OCI-LY3 (cell line): ENCODE measurements around the gene FN3K.

Source experiments
- EZH2phosphoT487 ChIP-seq: fragments of 200-600 bp; shearing (Covaris generic); IDR thresholded peaks from 2 replicates; pipeline ENCODE4 v1.6.1; 2018; ENCODE audit warnings: antibody characterized with exemption, mixed run types, low read depth
- TF ChIP-seq, protein P1 (sequence below): fragments of 200-600, 300-600 bp; sonication (generic); IDR thresholded peaks from 2 replicates; pipeline ENCODE4 v1.5.1; 2014; ENCODE audit warnings: antibody characterized with exemption, low read length, low read depth

DNA sequence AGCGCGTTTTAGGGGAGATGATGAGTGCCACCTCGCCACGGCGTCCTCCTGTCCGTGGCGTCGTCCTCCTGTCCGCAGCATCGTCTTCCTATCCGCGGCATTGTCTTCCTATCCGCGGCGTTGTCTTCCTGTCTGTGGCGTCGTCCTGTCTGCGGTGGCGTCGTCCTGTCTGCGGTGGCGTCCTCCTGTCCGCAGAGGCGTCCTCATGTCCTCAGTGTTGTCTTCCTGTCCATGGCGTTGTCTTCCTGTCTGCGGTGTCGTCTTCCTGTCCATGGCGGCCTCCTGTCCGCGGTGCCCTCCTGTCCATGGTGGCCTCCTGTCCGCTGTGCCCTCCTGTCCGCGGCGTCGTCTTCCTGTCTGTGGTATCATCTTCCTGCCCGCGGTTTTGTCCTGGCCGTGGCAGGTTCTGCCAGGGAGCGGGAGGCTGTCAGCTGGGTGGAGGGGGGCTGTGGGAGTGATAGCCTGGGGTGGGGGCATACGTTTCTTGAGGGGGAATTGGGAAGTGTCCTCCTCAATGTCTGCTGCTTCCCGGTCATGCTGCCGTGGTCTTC is 47.3 kb downstream of the FN3K start:
- TF ChIP-seq, protein P1, sequence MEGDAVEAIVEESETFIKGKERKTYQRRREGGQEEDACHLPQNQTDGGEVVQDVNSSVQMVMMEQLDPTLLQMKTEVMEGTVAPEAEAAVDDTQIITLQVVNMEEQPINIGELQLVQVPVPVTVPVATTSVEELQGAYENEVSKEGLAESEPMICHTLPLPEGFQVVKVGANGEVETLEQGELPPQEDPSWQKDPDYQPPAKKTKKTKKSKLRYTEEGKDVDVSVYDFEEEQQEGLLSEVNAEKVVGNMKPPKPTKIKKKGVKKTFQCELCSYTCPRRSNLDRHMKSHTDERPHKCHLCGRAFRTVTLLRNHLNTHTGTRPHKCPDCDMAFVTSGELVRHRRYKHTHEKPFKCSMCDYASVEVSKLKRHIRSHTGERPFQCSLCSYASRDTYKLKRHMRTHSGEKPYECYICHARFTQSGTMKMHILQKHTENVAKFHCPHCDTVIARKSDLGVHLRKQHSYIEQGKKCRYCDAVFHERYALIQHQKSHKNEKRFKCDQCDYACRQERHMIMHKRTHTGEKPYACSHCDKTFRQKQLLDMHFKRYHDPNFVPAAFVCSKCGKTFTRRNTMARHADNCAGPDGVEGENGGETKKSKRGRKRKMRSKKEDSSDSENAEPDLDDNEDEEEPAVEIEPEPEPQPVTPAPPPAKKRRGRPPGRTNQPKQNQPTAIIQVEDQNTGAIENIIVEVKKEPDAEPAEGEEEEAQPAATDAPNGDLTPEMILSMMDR = no peak
- TF ChIP-seq EZH2phosphoT487 = no peak
